Stimulated activated CD8-positive, alpha-beta memory T cell treated with anti-CD3 and anti-CD28 coated beads, Interleukin-2, amount 100 ng/mL, for 48 hours (primary cell): ENCODE measurements around the gene EDEM2.
"Not testable (repeated sequence)": the region's sequence is repeated elsewhere in the genome, so short reads cannot be mapped to it uniquely, and the experiment has no call there.

Experiments
- DNase-seq, 2 donors: peaks; one replicate each; pipeline ENCODE4 v3.0.0-alpha.2; 2020; ENCODE audit warnings: low read depth in 2 of 2

EDEM2 gene

GRCh38 chr20:35087791-35088190 is 59.3 kb downstream of the EDEM2 start:
- no peak for DNase-seq

- no peak for DNase-seq
These were observed 59.8 kb downstream of the EDEM2 start for GRCh38 chr20:35087355-35087754.

- no peak for DNase-seq
These were observed 61.5 kb downstream of the EDEM2 start for GRCh38 chr20:35085477-35086225.

GRCh38 chr20:35084998-35085397 is 62.1 kb downstream of the EDEM2 start:
- DNase-seq: no peak

- DNase-seq: not testable (repeated sequence)
These were observed 66.8 kb downstream of the EDEM2 start for GRCh38 chr20:35080348-35080642.

GRCh38 chr20:35079472-35080347 is 67.4 kb downstream of the EDEM2 start:
- DNase-seq: no peak

- no peak for DNase-seq
These were observed 69.3 kb downstream of the EDEM2 start for GRCh38 chr20:35077872-35078271.

GRCh38 chr20:35077341-35077740 is 69.8 kb downstream of the EDEM2 start:
- no peak for DNase-seq

GRCh38 chr20:35071436-35072153 is 75.5 kb downstream of the EDEM2 start:
- DNase-seq: not testable (repeated sequence)

GRCh38 chr20:35066194-35066593 is 80.9 kb downstream of the EDEM2 start:
- no peak for DNase-seq
